ENCODE measurements around the gene KRTAP9-2. TPM values are rescaled to one million over a fixed set of nuclear protein-coding genes. Genes with fewer than 3 reads are reported as not detected.

KRTAP9-2 gene
- polyA plus RNA-seq, 3 donors = not detected

Other genes with a start within 250 kb of the KRTAP9-2 start
- under 1 TPM in 1 of 3 donors, not detected in 2; 0.12 TPM for gene KRT40, start 242.3 kb upstream of the KRTAP9-2 start, polyA plus RNA-seq (ENCODE audit: insufficient read length in 3 of 3)
- gene KRTAP3-3, start 232.5 kb upstream of the KRTAP9-2 start, polyA plus RNA-seq (ENCODE audit: insufficient read length in 3 of 3) = not detected
- gene KRTAP3-2, start 226.7 kb upstream of the KRTAP9-2 start, polyA plus RNA-seq (ENCODE audit: insufficient read length in 3 of 3) = not detected
- gene KRTAP3-1, start 217.5 kb upstream of the KRTAP9-2 start, polyA plus RNA-seq (ENCODE audit: insufficient read length in 3 of 3) = not detected
- gene KRTAP1-5, start 199.4 kb upstream of the KRTAP9-2 start, polyA plus RNA-seq (ENCODE audit: insufficient read length in 3 of 3) = not detected
- gene KRTAP1-4, start 196.5 kb upstream of the KRTAP9-2 start, polyA plus RNA-seq (ENCODE audit: insufficient read length in 3 of 3) = not detected
- not detected for gene KRTAP1-3, start 191.8 kb upstream of the KRTAP9-2 start, polyA plus RNA-seq (ENCODE audit: insufficient read length in 3 of 3)
- gene KRTAP1-1, start 185.2 kb upstream of the KRTAP9-2 start, polyA plus RNA-seq (ENCODE audit: insufficient read length in 3 of 3) = not detected
- not detected for gene KRTAP2-1, start 179.3 kb upstream of the KRTAP9-2 start, polyA plus RNA-seq (ENCODE audit: insufficient read length in 3 of 3)
- gene KRTAP2-2, start 171.4 kb upstream of the KRTAP9-2 start, polyA plus RNA-seq (ENCODE audit: insufficient read length in 3 of 3) = not detected
- not detected for gene KRTAP2-3, start 166.5 kb upstream of the KRTAP9-2 start, polyA plus RNA-seq (ENCODE audit: insufficient read length in 3 of 3)
- not detected for gene KRTAP2-4, start 160.8 kb upstream of the KRTAP9-2 start, polyA plus RNA-seq (ENCODE audit: insufficient read length in 3 of 3)
- not detected for gene KRTAP4-7, start 142.5 kb upstream of the KRTAP9-2 start, polyA plus RNA-seq (ENCODE audit: insufficient read length in 3 of 3)
- gene KRTAP4-8, start 128.5 kb upstream of the KRTAP9-2 start, polyA plus RNA-seq (ENCODE audit: insufficient read length in 3 of 3) = not detected
- gene KRTAP4-16, start 124.4 kb upstream of the KRTAP9-2 start, polyA plus RNA-seq (ENCODE audit: insufficient read length in 3 of 3) = not detected
- not detected for gene KRTAP4-9, start 121.3 kb upstream of the KRTAP9-2 start, polyA plus RNA-seq (ENCODE audit: insufficient read length in 3 of 3)
- gene KRTAP4-11, start 108.3 kb upstream of the KRTAP9-2 start, polyA plus RNA-seq (ENCODE audit: insufficient read length in 3 of 3) = not detected
- not detected for gene KRTAP4-12, start 102.5 kb upstream of the KRTAP9-2 start, polyA plus RNA-seq (ENCODE audit: insufficient read length in 3 of 3)
- not detected for gene KRTAP4-6, start 86.1 kb upstream of the KRTAP9-2 start, polyA plus RNA-seq (ENCODE audit: insufficient read length in 3 of 3)
- not detected for gene KRTAP4-5, start 76.8 kb upstream of the KRTAP9-2 start, polyA plus RNA-seq (ENCODE audit: insufficient read length in 3 of 3)
- not detected for gene KRTAP4-4, start 65.9 kb upstream of the KRTAP9-2 start, polyA plus RNA-seq (ENCODE audit: insufficient read length in 3 of 3)
- gene KRTAP4-3, start 58.4 kb upstream of the KRTAP9-2 start, polyA plus RNA-seq (ENCODE audit: insufficient read length in 3 of 3) = not detected
- not detected for gene KRTAP4-2, start 48.4 kb upstream of the KRTAP9-2 start, polyA plus RNA-seq (ENCODE audit: insufficient read length in 3 of 3)
- gene KRTAP4-1, start 41.7 kb upstream of the KRTAP9-2 start, polyA plus RNA-seq (ENCODE audit: insufficient read length in 3 of 3) = not detected
- not detected for gene KRTAP9-1, start 36.8 kb upstream of the KRTAP9-2 start, polyA plus RNA-seq (ENCODE audit: insufficient read length in 3 of 3)
- gene KRTAP9-3, start 5.8 kb downstream of the KRTAP9-2 start, polyA plus RNA-seq (ENCODE audit: insufficient read length in 3 of 3) = not detected
- not detected for gene KRTAP9-8, start 11.4 kb downstream of the KRTAP9-2 start, polyA plus RNA-seq (ENCODE audit: insufficient read length in 3 of 3)
- gene KRTAP9-4, start 23.0 kb downstream of the KRTAP9-2 start, polyA plus RNA-seq (ENCODE audit: insufficient read length in 3 of 3) = not detected
- gene KRTAP9-9, start 28.7 kb downstream of the KRTAP9-2 start, polyA plus RNA-seq (ENCODE audit: insufficient read length in 3 of 3) = not detected
- gene KRTAP9-6, start 38.7 kb downstream of the KRTAP9-2 start, polyA plus RNA-seq (ENCODE audit: insufficient read length in 3 of 3) = under 1 TPM in 2 of 3 donors, not detected in 1; 0.09 to 0.22 TPM
- not detected for gene KRTAP9-7, start 49.0 kb downstream of the KRTAP9-2 start, polyA plus RNA-seq (ENCODE audit: insufficient read length in 3 of 3)
- gene KRTAP29-1, start 76.2 kb downstream of the KRTAP9-2 start, polyA plus RNA-seq (ENCODE audit: insufficient read length in 3 of 3) = not detected
- not detected for gene KRTAP16-1, start 82.7 kb downstream of the KRTAP9-2 start, polyA plus RNA-seq (ENCODE audit: insufficient read length in 3 of 3)
- gene KRTAP17-1, start 89.1 kb downstream of the KRTAP9-2 start, polyA plus RNA-seq (ENCODE audit: insufficient read length in 3 of 3) = not detected
- gene KRT33A, start 124.2 kb downstream of the KRTAP9-2 start, polyA plus RNA-seq (ENCODE audit: insufficient read length in 3 of 3) = under 1 TPM in 1 of 3 donors, not detected in 2; 0.18 TPM
- not detected for gene KRT33B, start 143.2 kb downstream of the KRTAP9-2 start, polyA plus RNA-seq (ENCODE audit: insufficient read length in 3 of 3)
- not detected for gene KRT34, start 155.7 kb downstream of the KRTAP9-2 start, polyA plus RNA-seq (ENCODE audit: insufficient read length in 3 of 3)
- gene KRT31, start 171.0 kb downstream of the KRTAP9-2 start, polyA plus RNA-seq (ENCODE audit: insufficient read length in 3 of 3) = not detected
- gene KRT37, start 197.9 kb downstream of the KRTAP9-2 start, polyA plus RNA-seq (ENCODE audit: insufficient read length in 3 of 3) = not detected
- gene KRT38, start 214.3 kb downstream of the KRTAP9-2 start, polyA plus RNA-seq (ENCODE audit: insufficient read length in 3 of 3) = not detected
- not detected for gene KRT32, start 240.7 kb downstream of the KRTAP9-2 start, polyA plus RNA-seq (ENCODE audit: insufficient read length in 3 of 3)